Endometrial microvascular endothelial cells (primary cell): Measurements from ENCODE around the gene HOOK1. TPM values are rescaled to one million over a fixed set of nuclear protein-coding genes. Genes with fewer than 3 reads are reported as not detected.
"Not testable (repeated sequence)": the region's sequence is repeated elsewhere in the genome, so short reads cannot be mapped to it uniquely, and the experiment has no call there.

ENCODE experiments used
- in situ Hi-C: cut with HindIII; loops from 2 replicates; pipeline ENCODE4 v1.10.0; 2017; ENCODE audit warnings: low sequenced_read_pairs, low pct_unique_long_range_greater_than_20kb; ENCODE audit errors: inconsistent ontology term
- total RNA-seq: library from RNA; depleted of rRNA; stranded (reverse); fragments of >200 nt; gene quantifications from one replicate; pipeline ENCODE4 v1.2.3, GENCODE V29; 2015; ENCODE audit errors: inconsistent ontology term

The HOOK1 gene
- total RNA-seq, 1 donor from 2014 or later: not detected

- in situ Hi-C loops: no loop called here
Observed at GRCh38 chr1:59919746-59920145, 105.0 kb downstream of the HOOK1 start.

GRCh38 chr1:59921258-59921899, 106.6 kb downstream of the HOOK1 start:
- in situ Hi-C loops: not testable (repeated sequence)

GRCh38 chr1:59924653-59925052, 109.9 kb downstream of the HOOK1 start:
- in situ Hi-C loops: no loop called here

Other genes starting within 250 kb of the HOOK1 start
- gene CYP2J2, start 111.8 kb downstream of the HOOK1 start, total RNA-seq: not detected